Transverse colon (tissue), 4 donors: ENCODE measurements around the gene SESN3.

Experiments used
- CTCF ChIP-seq, 5 experiments: fragments of 200-600 bp in 3 of 5; fragments of 450-650 bp in 2 of 5; sonication (generic) in 3 of 5; IDR thresholded peaks; 1 replicate in 2 of 5; 2 replicates in 3 of 5; pipeline ENCODE4 v1.5.1; 2016 to 2017; ENCODE audit warnings: antibody characterized with exemption in 5 of 5, inconsistent platforms in 3 of 5, mild to moderate bottlenecking in 2 of 5, moderate library complexity in 1 of 5
- EP300 ChIP-seq: sonication (generic); formaldehyde crosslinking; IDR thresholded peaks from one replicate; pipeline ENCODE4 v1.6.1; 2017; ENCODE audit warnings: antibody characterized with exemption, low read depth
- POLR2A ChIP-seq: fragments of 450-650 bp; IDR thresholded peaks from one replicate; pipeline ENCODE4 v1.6.1; 2016; ENCODE audit warnings: antibody characterized with exemption, mild to moderate bottlenecking, moderate library complexity
- POLR2AphosphoS5 ChIP-seq, 3 donors: sonication (generic); formaldehyde crosslinking; IDR thresholded peaks; one replicate each; pipeline ENCODE4 v1.6.1; 2016; ENCODE audit warnings: antibody characterized with exemption in 3 of 3

GRCh38 chr11:95132956-95133355 lies 98.0 kb downstream of the SESN3 start:
- TF ChIP-seq CTCF (IDR thresholded peaks at IDR 0.05), result no peak
- no peak for TF ChIP-seq POLR2AphosphoS5 (IDR thresholded peaks at IDR 0.05)
- no peak for TF ChIP-seq EP300
- TF ChIP-seq POLR2A, result no peak
